HG03025 (cell line): ENCODE measurements around the gene CD48.

Experiments used
- ATAC-seq: cut with Tn5 transposase; IDR thresholded peaks from one replicate; pipeline ENCODE4 v1.9.1; 2021; ENCODE audit warnings: mild to moderate bottlenecking, moderate library complexity; ENCODE audit not compliant: unreplicated experiment, low FRiP score

CD48 gene, protein sequence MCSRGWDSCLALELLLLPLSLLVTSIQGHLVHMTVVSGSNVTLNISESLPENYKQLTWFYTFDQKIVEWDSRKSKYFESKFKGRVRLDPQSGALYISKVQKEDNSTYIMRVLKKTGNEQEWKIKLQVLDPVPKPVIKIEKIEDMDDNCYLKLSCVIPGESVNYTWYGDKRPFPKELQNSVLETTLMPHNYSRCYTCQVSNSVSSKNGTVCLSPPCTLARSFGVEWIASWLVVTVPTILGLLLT

DNA sequence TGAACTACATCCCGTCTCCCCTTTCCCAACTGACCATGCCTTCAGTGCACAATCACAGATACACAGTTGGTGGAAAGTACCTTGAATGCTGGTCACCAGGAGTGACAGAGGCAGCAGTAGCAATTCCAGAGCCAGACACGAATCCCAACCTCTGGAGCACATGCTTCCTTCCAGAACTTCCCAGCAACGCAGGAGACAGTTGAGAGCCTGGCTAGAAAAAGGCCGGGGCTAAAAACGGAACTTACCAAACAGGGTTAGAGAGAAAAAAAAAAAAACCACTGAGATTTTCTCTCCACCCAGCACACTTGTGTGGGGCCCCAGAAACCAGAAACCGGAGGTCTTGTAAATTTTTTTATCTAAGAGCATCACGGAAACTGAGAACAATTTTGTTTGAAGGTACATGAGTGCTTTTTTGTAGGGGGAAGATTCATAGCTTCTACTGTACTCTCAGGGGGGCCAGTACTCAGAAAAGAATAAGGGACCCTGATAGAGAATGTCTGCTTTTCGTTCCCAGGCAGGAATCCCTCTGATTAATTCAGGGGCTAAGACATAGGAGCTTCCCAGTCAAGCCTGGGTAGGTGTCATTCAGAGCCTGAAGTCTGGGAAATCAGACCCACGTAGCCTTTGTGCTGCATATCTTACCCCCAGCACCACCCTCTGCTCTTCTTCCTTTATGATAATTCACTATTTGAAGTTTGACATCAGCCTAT is at the start of gene CD48:
TSS of gene CD48 (minus strand) at position 221 of the 710 bp plus-strand sequence. CDS start at position 162, 59 bp downstream.
- peak; percentile 37 for ATAC-seq

DNA sequence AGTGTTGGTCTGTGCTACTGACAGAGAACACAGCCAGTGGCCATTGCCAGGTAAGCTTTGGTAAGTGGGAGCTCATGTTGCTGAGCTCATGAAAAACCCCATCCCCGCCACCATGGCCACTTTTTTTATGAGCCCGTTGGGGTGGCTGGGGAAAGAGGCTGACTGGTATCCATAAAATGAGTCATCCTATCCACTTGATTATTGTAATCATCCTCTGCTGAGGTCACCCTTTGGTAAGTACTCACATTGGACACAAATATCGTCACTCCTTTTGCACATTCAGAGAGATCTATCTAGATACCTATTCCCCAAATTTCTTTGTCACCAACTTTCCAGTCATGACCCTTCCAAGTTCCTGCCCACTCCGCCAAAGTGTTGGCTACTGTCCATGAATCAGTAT is 49.4 kb upstream of the CD48 start:
- ATAC-seq: no peak

DNA sequence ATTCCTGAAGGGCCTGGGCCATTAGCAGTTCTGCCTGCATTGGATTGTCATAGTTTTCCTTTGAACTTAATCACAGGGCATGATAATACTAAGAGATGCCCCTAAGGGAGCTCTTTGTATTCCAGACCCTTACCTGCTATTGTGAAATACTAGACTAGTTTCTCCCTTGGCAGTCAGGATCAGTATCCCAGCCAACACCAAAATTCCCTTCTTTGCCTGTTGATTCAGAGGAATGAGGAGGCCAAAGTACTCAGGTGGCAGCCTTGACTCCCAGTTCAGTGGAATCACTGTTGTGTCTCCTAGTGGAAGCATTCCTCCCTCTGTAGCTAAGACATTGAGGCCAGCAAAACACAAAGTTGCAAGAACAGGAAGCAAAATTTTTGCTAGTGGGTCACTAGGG is 48.1 kb upstream of the CD48 start:
- ATAC-seq: no peak

DNA sequence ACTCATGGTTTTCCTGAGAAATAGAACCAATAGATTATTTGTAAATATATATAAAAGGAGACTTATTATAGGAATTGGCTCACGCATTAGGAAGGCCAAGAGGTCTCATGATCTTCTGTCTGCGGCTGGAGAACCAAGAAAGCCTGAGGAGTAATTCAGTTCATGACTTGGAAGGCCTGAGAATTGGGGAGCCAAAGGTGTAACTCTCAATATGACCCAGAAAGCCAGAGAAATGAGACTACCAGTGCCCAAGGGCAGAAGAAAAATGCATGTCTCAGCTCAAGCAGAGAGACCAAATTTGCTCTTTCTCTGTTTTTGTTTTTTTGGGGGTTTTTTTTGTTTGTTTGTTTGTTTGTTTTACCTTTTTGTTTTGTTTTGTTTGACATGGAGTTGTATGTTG is 46.9 kb upstream of the CD48 start:
- no peak for ATAC-seq

DNA sequence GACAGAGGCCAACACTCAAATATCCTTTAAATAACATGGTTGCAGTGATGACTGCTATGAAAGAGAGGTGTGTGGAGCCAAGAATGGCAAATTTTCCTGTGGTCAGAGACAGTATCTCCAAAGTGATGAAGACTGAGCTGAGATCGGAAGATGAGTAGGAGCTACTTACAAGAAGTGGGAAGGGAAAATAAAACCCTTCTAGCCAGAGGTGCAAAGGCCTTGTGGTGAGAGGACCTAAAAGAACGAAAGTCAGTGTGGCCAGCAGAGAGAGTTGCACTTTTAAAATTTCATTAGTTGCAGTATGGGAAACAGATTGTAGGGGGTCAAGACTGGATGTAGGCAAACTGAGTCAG is 45.2 kb upstream of the CD48 start:
- no peak for ATAC-seq

DNA sequence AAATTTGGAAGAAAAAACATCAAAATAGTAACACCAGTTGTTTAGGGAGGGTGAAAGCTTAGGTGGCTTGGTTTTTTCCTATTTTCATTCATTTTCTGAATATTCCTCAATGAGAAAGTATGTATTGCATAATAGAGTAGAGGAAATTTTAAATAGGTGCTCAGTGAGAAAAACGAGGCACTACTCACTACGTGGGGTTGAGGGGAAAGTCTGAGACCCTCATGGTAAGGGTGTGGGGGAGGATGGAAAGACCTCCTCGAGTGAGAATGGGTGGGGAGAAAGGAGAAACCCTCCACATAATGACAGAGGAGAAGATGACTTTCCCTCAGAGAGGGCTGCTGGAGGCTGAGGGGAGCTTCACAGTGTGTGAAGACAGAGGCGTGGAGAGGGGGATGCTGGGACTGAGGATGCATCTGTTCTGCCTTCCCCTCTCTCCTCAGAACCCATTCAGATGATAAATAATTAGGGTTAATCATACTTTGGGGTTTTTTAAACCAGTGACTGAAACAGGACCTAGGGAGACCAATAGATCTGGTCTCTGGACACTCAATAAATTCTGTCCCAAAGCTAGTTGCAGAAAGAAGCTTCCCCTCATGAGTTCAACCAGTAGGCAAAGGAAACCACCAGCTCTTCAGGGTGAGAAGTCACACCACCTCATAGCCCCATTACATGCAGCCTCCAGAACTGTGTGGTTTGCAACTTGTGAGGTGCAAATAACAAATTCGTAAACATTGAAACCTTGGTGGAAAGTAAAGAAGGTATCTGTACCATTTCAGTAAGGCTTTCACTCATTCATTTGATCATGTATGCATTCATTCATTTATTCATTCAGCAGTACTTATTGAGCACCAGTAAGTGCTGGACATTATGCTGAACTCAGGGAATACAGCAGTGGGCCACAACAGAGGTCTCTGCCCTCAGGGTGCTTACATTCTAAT is 44.6 kb upstream of the CD48 start:
- ATAC-seq: no peak

DNA sequence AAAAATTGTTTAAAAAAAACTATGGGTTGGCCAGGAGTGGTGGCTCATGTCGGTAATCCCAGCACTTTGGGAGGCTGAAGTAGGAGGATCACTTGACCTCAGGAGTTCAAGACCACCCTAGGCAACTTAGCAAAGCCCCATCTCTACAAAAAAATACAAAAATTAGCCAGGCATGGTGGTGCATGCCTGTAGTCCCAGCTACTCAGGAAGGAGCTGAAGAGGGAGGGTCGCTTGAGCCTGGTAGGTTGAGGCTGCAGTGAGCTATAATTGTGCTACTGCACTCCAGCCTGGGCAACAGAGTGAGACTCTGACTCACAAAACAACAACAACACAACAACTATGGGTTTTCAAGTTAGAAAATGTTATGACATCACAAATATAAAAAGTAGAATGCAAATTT is 43.8 kb upstream of the CD48 start:
- ATAC-seq: no peak

DNA sequence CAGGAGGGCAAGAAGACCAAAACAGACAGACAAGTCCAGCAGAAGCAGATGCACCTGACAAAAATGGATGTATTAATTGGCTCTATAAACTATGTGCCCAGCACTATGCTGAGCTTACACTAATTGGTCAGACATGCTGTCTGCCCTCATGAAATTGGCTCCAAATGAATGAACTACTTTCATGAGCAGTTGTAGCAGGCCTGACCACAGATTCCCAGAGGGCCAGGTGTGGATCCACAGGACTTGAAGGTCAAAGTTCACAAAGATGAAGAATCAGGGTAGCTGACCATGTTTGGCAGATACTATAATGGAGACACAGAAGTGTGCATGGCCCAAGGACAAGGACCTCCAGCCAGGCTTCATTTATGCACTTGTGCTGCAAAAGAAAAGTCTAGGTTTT is 42.0 kb upstream of the CD48 start:
- no peak for ATAC-seq

DNA sequence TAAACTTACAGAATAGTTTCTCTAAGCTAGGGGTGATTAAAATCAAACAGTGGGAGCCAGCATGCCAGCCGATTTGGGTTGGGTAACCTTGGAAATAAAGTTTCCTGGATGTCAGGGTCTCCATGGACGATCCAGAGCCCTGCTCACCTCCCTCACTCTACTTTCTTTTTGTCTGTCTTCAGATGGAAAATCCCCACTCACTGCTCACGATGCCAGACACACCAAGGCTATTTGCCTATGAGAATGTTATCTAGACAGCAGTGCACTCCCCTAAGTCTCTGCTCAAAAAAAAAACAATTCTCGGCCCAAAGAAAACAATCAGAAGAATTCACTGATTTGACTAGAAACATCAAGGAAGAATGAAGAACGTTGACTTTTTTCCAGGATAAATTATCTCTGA is 41.3 kb upstream of the CD48 start:
- no peak for ATAC-seq

DNA sequence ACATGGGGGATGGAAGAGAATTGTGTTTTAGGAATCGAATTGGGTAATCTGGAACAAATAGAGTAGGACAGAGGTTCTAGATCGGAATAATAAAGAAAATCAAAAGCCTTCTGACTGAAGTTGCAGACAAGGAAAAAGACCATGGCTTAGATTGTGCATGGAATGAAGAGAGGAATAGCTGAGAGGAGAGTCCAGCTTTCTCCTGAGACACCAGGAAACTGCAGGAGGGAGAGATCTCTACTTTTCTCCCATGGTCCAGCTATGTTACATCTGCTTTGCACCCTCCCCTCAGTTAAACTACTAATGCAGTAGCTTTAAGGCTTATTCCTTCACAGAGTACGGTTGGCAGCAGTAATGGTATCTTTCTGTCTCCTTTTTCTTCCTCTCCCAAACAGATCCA is 40.8 kb upstream of the CD48 start:
- no peak for ATAC-seq

DNA sequence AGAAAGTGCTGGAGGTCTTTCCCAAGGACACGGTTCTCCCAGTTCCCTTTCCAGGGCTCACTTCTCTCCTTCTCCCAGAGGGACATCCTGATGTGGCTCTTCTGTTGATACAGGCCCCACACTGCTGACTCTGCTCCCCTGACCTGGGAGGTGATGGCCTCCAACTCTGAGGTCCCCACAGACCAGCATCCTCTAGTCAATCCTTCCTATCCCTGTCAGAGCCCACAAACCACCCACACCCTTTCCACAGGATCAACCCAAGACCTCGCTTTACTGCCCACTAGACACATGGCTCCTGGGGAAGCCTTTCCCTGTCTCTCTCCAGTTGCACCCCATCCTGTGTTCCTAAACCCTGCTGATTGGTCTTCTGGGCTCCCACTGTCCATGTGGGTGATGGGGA is 39.0 kb upstream of the CD48 start:
- no peak for ATAC-seq

DNA sequence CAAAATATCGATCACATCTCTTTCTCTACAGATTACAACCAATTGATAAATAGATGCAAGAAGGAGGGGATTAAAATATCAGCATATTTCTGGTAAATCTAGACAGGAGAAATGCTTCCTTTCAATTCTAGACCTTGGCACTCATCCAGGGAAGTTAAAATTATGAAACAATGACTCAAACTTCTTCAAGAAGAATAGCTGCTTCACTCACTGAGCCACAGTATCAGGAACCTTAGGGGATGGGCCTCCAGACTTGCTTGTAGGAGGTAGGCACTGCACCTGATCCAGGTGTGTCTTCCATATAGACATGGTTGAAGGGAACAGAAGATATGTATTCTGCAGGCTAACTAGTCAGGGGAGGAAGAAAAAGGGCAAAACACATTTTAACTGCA is 37.3 kb upstream of the CD48 start:
- ATAC-seq: no peak

DNA sequence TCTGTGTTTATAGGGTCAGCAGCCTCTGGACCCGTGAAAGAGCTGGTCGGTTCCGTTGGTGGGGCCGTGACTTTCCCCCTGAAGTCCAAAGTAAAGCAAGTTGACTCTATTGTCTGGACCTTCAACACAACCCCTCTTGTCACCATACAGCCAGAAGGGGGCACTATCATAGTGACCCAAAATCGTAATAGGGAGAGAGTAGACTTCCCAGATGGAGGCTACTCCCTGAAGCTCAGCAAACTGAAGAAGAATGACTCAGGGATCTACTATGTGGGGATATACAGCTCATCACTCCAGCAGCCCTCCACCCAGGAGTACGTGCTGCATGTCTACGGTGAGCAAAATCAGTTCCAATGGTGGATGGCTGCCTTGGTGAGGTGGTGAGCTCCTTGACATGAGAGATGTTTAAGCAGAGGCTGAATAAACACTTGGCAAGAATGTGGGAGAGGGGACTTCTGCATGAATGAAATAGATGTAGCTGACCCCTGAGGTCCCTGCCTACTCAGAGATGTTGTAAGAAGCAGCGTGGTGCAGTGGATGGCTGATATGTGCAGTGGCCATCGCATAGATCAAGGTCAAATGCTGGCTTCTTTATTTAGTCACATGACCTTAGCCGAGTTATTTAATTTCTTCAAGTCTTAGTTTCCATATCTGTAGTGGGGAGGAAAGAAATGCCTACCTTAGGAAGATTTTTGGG is 36.7 kb upstream of the CD48 start:
- no peak for ATAC-seq

DNA sequence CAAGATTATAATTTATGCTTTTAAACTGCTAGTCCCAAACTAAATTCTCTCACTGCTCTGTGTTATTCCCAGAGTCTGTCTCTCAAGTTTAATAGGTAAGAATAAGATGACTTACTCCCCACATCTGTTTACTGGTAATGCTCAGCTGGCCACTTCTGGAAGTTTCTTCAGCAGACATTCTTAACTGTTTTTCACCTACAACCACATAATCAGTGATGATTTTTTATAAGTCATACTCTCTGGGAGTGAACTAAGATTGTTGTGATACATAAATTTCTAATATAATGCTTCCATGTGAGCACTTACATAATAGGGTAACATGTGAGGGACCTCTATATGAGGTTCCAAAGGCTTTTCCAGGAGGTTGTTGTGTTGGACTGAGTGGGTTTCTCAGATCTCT is 36.1 kb upstream of the CD48 start:
- no peak for ATAC-seq

DNA sequence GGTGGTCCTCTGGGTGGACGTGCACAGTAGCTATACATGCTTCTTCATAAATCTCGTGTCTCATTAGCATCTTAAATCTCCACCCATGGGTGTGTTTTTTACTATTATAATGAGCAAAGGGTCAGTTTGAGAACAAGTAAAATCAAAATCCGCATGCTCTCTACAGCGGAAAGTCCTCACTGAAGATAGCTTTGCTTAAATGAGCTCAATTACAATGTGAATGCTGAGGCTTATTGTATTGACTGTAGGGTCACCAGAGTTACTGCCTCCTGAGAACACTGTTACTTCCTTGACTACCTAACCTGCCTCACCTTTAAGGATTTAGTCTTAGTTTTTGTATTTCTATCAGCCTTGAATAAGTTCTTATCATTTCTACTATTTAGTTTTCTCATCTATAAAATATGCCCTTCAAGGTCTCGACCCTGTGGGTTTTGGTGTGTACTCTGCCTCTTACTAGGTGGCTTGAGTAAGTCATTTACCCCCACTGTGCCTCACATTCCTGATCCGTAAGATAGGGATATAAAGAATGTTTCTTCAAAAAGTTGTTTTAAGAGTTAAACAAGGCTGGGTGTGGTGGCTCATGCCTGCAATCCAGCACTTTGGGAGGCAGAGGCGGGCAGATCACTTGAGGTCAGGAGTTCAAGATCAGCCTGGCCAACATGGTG is 35.3 kb upstream of the CD48 start:
- ATAC-seq: no peak

DNA sequence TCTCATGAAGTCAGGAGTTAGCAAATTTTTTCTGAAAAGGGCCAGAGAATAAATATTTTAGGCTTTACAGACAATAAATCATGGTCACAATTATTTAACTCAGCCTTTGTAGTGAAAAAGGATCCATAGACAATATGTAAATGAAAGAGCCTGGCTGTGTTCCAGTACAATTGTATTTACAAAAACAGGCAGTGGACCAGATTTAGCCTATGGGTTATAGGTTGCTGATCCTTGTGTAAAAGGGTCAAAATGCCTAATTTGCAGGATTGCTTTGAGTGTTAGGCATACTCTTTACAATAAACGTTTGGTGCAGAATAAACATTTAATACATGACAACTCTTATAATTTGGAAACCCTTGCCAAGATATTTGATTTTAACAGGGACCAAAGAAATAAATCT is 33.9 kb upstream of the CD48 start:
- no peak for ATAC-seq

DNA sequence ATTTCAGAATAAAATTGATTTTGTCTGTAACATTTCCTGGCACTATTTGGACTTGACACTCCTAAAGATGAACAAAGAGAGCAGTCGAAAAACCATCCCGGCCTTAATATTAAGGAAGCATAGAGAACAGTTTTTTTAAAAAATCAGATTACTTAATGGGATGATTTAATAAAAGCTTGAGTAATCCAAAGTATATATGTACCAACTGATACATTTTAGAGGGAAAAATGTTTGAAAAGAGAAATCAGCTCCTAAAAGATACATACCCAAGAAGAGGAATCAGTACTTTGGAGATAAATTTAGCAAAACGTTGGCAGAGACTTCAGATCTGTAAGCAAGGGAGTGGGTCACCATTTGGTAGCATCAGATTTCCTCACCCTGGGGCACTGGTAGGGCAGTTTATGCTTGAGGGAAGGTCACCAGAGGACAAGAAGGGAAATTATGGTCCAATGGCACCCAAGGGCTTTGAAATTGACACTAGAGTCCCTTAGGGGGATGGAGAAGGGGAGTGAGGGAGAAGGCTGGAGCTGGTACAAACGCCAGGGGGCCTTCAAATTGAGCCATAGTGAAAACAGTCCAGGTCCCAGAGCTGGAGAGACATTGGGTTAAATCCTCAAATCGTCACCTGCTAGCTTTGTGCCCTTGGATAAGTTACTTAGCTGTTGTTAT is 33.4 kb upstream of the CD48 start:
- no peak for ATAC-seq

DNA sequence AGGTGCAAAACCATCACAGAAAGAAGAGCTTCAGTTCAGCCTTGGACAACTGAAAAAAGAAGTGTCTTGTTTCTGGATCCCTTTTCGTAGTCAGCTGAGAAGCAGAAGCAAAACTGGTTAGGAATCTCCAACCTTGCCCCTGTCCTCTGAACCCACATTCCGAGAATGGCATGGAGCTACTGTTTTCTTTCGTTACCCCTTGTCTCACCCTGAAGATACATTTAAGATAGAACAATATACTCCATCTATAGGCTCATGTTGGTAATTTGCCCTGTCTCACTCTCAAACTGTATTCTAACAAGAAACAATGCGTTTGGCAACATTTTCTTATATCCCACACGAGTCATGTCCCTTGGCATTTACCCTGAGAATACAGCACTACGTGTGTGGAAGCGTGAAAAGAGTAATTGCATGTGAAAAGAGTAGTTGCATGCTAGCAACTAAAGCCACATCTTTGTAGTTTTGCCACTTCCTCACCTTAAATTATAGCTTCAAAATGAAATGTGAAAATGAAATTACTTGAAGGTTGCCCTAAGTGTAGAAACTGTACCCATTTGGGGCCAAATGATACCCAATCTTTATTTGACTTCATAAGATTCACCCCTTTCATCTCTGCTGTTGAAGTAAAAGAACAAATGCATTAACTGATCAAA is 32.7 kb upstream of the CD48 start:
- no peak for ATAC-seq

DNA sequence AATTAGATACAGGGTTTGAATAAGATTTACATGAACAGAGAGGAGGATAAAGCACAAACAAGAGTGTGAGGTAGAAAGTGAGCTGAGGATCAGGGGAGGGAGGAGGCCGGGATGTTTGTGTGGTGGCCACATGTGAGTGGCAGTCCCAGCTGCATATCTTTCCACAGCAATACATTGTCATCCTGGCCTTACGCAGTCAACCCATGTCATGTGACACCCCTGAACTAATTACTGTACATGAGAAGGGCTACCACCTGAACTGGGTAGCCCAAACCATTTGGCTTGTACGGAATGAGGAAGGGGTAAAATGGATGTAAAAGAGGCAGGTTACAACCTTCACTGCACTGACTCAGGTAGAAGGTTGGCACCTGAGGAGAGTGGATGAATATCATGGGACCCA is 31.6 kb upstream of the CD48 start:
- ATAC-seq: no peak
